ENCODE results near the gene OSBPL10.
"Not testable (repeated sequence)": the region's sequence is repeated elsewhere in the genome, so short reads cannot be mapped to it uniquely, and the experiment has no call there.

Gene OSBPL10

DNA sequence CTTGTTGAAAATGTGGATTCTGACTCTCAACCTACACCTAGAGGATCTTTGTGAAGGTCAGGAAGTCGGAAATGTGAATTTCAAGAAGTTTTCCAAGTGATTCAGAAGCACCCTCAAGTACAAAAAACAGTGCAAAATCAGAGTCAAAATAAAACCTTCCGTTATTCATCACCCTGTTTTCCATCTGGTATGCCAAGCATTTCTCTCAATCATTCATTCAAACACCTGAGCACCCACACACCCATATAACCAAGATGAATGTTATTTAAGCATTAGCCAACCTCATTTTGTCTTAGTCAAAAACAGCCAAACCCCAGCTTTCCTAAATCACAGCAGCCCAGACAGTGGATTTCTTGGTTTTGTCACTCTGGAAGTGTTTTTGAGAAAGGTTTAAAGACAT is 91.1 kb downstream of the OSBPL10 start:
- no peak for DNase-seq (ENCODE audit: low spot score)

DNA sequence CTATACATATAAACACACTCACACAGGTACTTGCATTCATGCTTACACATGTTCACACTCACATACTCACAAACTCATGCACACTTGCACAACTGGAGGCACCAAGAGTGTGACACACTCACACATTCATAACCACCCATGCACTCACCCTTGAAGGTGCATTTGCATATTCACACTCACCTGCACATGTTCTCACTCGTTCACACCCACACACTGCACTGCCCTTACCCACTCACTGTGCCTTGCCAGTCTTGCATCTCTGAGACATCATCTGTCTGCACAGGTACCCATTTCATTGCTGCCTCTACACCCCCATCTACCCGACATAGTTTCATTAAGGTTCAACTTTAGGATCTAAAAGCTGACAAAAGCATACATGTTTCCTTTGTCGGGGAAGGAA is 95.8 kb downstream of the OSBPL10 start:
- no peak for DNase-seq (ENCODE audit: low spot score)

GRCh38 chr3:31884251-31884650 is 96.8 kb downstream of the OSBPL10 start:
- DNase-seq (ENCODE audit: low spot score) = no peak

DNA sequence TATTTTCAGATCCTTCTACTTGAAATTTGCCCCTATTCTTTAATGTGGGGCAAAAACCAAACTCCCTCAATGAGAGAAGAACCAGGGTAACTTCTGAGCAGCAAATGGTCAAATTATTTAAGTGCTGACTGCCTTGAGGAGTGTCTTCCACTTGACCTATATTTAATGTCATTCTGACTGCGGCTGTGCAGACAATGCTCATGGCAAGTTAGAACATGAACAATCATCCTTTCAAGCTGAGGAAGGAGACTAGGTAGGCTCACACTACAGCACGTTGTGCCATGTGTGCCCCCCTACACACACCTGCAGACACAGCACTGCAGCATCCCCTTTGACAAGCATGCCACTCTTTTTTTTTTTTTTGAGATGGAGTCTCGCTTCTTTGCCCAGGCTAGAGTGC is 98.2 kb downstream of the OSBPL10 start:
- DNase-seq (ENCODE audit: low spot score) = no peak

DNA sequence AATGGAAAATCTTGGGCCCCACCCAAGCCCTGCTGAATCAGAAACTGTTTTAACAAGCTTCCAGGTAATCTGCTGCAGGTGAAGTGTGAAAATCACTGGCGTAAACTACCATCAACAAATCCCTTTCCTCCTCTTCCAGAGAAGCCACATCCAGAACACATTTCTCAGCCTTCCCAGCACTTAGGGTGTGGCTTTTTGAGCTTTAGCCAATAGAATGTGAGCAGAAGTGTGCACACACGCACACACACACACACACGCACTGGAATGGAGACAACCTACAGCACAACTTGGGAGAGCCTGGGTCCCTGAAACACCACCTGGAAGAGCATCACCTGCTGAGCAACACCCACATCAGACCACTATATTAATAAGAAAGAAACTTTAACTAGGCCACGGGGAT is 98.6 kb downstream of the OSBPL10 start:
- no peak for DNase-seq (ENCODE audit: low spot score)

DNA sequence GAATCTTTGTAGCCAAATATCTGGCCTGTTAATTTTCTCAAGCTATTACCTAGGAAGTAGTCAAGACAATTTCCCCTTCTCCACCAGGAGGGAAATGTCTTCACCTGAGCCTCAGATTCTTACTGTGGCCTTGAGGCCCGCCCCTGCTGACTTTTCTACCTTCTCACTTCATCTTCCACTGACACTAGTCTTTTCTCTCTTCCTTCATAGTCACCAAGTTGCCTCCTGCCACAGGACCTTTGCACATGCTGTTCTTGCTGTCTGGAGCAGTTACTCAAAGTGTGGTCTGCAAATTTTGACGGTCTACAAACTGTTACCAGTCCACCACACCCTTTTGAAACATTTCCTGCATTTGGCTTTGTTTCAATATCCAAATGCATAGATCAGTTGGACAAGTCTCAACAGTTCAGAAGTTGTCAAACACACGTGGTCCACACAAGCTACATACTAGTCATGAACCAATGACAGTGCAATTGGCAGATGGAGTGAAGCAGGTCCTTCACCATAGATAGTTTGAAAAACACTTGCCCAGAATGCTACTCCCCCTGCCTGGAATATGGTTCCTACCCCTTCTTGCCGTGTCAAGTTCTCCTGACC is 100.5 kb downstream of the OSBPL10 start:
- no peak for DNase-seq (ENCODE audit: low spot score)

- no peak for DNase-seq (ENCODE audit: low spot score)
Observed at GRCh38 chr3:31880020-31880419, 101.0 kb downstream of the OSBPL10 start.

DNA sequence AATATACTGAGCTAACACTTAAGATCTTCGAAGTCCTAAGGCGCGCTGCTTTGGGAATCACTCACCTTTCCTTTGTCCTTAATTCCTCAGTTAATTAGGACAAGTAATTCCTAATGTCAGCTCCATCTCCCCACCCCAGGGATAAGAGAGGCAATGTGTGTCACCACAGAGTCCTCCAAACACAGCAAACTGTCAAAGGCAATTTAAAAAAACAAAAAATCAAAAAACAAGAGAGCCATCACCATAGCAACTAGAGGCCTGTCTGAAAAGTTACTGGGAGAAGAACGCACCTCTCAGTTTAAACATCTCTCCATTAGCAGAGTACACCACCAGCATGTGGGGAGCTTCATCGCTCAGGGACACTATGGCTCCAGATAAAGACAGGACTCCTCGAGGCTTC is 101.7 kb downstream of the OSBPL10 start:
- DNase-seq (ENCODE audit: low spot score) = no peak

DNA sequence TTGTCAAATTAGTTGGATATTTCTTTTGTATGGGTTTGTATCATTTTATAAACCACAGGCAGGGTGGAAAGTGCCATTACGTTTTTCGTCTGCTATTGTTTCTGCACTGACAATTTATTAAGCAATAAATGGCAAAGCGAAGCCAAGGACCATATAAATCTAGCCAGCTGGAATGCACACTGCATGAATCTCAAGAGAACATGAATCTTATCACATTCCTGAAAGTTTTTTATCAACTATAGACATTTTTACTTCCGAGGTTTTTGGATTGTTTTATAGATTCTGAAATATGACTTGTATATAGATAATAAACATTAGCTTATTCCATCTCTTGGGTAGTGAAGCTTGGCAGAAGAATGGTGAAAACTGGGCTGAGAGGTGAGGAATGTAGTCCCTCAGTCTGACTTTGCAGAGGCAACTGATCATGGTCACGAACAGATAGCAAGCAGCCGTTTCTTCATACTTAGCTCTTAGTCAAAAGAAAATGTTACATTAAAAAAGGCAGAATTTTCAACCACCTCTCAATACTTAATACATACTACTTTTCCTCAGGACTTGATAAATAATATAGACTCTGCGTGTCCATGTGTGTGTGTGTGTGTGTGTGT is 102.7 kb downstream of the OSBPL10 start:
- DNase-seq (ENCODE audit: low spot score) = no peak

DNA sequence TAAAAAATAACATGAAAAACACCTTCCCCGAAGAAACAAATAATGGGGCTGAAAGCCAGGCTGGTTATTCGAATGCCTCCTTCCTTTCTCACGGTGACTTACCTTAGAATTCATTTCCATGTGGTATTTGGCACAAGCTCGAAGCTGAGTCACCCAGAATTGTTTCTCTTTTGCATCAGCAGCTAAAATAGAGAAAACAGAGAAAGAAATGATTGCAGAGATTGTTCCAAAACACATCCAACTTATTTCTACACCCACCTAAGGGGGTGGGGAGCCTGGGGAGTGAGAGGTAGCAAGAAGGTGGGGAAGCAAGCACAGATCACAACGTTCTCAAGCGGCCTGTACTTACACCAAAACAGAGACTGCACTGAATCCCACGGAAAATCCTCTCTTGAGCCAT is 104.7 kb downstream of the OSBPL10 start:
- no peak for DNase-seq (ENCODE audit: low spot score)

DNA sequence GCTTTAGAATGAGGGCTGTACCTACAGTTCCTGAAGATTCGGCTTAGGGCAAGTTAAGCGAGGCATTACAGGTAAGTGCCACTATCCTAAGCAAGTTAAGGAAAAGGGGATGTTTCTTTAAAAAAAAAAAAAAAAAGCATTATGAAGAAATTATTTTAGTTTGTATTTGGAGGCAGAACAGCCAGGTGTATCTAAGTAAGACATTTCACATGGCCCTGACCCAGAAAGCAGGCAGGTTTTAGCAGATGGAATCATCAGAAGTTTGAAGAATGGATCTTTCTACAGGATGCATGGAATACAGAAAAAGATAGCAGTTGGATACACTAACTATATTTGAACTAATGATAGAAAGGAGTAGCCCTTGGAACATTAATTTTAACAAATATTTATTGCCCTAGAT is 105.6 kb downstream of the OSBPL10 start:
- DNase-seq (ENCODE audit: low spot score) = no peak

GRCh38 chr3:31873254-31873820 is 107.7 kb downstream of the OSBPL10 start:
- no peak for DNase-seq (ENCODE audit: low spot score)

DNA sequence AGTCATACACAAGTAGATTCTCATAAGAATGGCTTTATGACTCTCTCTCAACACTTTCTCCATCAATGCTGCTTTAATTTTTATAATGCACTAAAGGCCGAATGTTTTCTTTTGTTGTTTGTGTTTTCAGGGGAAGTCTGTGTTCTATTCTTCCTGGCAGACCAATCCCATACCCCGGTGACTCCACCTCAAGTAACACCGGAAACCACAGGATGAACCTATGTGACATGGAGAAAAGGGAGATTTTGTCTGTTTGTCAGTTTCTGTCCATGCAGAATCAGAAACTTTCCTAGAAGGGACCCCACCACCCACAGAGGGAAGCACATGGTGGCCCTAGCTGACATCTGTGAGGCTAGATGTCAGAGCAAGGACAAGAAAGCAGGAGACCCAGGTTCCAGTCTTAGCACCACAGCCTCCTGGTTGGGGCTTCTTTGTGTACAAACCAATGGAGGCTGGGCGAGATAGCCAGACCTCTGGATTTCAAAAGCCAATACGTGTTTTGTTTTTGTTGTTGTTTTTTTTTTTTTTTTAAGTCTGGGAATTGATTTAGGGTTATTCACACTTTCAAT is 109.0 kb downstream of the OSBPL10 start:
- DNase-seq (ENCODE audit: low spot score) = no peak

DNA sequence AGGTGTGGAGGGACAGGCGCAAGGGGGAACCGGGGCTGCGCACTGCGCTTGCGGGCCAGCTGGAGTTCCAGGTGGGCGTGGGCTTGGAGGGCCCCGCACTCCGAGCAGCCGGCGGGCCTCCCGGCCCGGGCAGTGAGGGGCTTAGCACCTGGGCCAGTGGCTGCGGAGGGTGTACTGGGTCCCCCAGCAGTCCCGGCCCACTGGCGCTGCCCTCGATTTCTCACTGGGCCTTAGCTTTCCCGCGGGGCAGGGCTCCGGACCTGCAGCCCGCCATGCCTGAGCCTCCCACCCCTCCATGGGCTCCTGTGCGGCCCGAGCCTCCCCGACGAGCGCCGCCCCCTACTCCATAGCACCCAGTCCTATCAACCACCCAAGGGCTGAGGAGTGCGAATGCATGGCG is 111.0 kb downstream of the OSBPL10 start:
- DNase-seq (ENCODE audit: low spot score) = not testable (repeated sequence)

DNA sequence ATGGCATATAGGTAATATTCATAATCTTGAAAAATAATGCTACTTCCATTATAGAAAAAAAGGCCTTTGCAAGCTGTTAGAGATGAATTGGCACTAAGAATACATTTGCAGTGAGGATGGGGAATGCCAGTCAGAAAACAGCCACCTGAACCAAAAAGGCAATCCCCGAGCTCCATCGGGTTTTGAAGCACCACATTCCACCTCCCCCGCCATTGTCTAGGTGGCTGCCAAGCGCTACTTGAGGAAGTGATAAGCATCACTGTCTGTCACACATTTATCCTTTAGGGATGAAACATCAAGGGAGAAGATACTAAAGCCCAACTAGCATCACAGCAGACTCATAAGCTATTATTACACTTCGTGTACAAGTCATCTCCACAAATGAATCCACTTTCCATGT is 112.8 kb downstream of the OSBPL10 start:
- DNase-seq (ENCODE audit: low spot score) = no peak

DNA sequence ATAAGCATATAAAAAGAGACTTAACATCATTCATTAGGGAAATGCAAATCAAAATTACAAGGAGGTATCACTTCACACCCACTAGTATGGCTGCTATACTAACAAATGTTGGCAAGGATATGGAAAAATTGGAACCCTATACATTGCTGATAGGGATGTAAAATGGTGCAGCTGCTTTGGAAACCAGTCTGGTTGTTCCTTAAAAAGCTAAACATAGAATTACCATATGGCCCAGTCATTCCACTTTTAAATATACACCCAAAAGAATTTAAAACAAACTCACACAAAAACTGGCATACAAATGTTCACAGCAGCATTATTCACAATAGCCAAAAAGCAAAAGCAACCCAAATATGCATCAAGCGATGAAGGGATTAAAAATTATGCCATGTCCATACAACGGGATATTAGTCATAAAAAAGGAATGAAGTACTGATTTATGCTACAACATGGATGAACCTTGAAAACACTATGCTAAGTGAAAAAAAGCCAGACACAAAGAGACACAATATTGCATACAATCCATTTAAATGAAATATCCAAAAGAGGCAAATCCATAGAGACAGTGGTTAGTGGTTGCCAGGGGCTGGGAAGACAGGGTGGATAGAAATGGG is 118.3 kb downstream of the OSBPL10 start:
- no peak for DNase-seq (ENCODE audit: low spot score)

- no peak for DNase-seq (ENCODE audit: low spot score)
Observed at GRCh38 chr3:31861826-31862225, 119.2 kb downstream of the OSBPL10 start.

DNA sequence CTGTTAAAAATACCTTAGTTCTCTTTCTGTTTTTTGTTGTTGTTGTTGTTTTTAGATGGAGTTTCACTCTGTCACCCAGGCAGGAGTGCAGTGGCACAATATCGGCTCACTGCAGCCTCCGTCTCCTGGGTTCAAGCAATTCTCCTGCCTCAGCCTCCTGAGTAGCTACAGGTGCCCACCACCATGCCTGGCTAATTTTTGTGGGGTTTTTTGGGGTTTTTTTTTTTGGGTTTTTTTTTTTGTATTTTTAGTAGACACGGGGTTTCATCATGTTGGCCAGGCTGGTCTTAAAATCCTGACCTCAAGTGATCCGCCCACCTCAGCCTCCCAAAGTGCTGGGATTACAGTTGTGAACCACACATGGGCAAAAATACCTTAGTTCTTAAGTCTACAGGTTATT is 120.4 kb downstream of the OSBPL10 start:
- not testable (repeated sequence) for DNase-seq (ENCODE audit: low spot score)

GRCh38 chr3:31859245-31859644 is 121.8 kb downstream of the OSBPL10 start:
- DNase-seq (ENCODE audit: low spot score) = no peak

DNA sequence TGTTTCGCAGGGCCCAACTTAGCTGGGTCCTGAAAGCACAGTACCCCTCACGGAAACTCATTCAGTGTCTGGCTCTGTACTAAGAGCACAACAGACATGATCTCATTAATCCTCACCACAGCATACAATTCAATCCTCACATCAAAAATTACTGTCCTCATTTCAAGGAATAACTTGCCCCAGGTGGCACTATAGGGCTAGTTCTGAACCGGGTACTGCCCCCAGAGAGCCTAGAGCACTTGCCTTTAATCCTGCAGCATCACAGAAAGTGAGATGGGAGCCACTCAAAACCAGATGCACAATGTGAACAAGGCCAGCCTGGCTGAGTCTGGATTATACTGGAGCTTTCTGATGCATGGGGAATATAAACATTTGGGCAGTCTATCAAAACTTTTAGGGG is 122.6 kb downstream of the OSBPL10 start:
- no peak for DNase-seq (ENCODE audit: low spot score)

GRCh38 chr3:31853580-31853979 is 127.5 kb downstream of the OSBPL10 start:
- DNase-seq (ENCODE audit: low spot score) = no peak

GRCh38 chr3:31851278-31851677 is 129.8 kb downstream of the OSBPL10 start:
- no peak for DNase-seq (ENCODE audit: low spot score)

- DNase-seq (ENCODE audit: low spot score) = no peak
Observed at GRCh38 chr3:31848911-31849310, 132.2 kb downstream of the OSBPL10 start.

Measured in left forelimb (tissue), 1 donor.